Astrocyte (in vitro differentiated cells and primary cell): ENCODE data around the gene TOMM5.

Experiments used
- EZH2 ChIP-seq: IDR thresholded peaks from 2 replicates; pipeline ENCODE4 v1.6.1; 2012; ENCODE audit warnings: mild to moderate bottlenecking, low read length, inconsistent platforms; ENCODE audit not compliant: insufficient read depth
- TF ChIP-seq, protein P1 (sequence below): IDR thresholded peaks from 2 replicates; pipeline ENCODE4 v1.5.1; 2011; ENCODE audit warnings: low read depth, mild to moderate bottlenecking, inconsistent platforms, low read length, moderate library complexity; ENCODE audit not compliant: insufficient read depth

GRCh38 chr9:37604296-37604695 lies 11.9 kb upstream of the TOMM5 start:
- TF ChIP-seq, protein P1, sequence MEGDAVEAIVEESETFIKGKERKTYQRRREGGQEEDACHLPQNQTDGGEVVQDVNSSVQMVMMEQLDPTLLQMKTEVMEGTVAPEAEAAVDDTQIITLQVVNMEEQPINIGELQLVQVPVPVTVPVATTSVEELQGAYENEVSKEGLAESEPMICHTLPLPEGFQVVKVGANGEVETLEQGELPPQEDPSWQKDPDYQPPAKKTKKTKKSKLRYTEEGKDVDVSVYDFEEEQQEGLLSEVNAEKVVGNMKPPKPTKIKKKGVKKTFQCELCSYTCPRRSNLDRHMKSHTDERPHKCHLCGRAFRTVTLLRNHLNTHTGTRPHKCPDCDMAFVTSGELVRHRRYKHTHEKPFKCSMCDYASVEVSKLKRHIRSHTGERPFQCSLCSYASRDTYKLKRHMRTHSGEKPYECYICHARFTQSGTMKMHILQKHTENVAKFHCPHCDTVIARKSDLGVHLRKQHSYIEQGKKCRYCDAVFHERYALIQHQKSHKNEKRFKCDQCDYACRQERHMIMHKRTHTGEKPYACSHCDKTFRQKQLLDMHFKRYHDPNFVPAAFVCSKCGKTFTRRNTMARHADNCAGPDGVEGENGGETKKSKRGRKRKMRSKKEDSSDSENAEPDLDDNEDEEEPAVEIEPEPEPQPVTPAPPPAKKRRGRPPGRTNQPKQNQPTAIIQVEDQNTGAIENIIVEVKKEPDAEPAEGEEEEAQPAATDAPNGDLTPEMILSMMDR: no peak
- no peak for TF ChIP-seq EZH2
